Peyer's patch (tissue), 4 donors: ENCODE data around the gene FBN3.

ENCODE experiments used
- CTCF ChIP-seq, 6 experiments: fragments of 450-650 bp in 4 of 6; fragments of 200-600 bp in 2 of 6; sonication (generic) in 1 of 6; IDR thresholded peaks; one replicate each; pipeline ENCODE4 v1.5.1; 2017 to 2019; ENCODE audit warnings: antibody characterized with exemption in 6 of 6, mild to moderate bottlenecking in 3 of 6, moderate library complexity in 1 of 6
- POLR2A ChIP-seq, 2 donors: fragments of 450-650 bp; IDR thresholded peaks; one replicate each; pipeline ENCODE4 v1.5.1; 2017; ENCODE audit warnings: antibody characterized with exemption in 2 of 2, mild to moderate bottlenecking in 2 of 2, moderate library complexity in 2 of 2

DNA sequence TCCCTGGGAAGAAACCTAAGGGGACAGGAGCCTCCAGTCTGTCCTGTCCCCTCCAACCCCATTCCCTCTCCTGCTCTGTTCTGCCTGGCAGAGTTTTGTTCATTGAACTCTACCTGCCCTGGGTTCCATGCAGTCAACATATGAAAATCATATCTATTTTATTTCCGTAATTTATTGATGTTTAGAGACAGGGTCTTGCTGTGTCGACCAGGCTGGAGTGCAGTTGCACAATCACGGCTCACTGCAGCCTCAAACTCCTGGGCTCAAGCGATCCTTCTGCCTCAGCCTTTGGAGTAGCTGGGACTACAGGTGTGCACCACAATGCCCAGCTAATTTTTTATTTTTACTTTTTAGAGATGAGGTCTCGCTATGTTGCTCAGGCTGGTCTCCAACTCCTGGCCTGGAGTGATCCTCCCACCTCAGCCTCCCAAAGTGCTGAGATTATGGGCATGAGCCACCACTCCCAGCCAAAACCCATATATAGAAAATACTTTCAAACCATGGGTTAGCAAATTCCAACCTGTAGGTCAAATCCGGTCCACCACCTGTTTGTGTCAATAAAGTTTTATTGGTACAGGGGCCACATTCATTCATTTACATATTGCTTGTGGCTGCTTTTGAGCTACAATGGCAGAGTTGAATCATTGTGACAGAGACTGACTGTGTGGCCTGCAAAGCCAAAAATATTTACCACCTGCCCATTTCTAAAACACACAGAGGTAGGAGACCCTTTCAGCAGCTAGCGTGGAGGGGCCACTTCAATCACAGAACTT lies 39.3 kb downstream of the FBN3 start:
- TF ChIP-seq CTCF (IDR thresholded peaks at IDR 0.05) (no peak), POLR2A (IDR thresholded peaks at IDR 0.05) (no peak)
